ENCODE results near the gene NDRG3.

Gene NDRG3

DNA sequence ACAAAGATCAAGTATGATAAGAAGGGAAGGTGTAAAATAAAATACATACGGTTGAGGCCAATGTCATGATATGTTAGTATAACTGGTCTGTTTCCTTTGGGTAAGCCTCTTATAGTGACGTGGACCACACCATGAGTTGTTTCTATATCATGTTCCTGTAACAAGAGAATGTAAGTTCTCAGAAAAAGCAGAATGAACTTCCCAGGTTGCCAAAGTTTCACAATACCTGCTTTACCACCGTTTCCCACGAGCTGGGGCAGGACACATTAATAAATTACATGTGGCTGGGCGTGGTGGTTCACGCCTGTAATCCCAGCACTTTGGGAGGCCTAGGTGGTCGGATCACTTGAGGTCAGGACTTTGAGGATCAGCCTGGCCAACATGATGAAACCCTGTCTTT, 57.3 kb downstream of the NDRG3 start:
- Histone ChIP-seq H2AFZ (ENCODE audit: low read depth, low read length) (no peak overlapping the region), H3K4me2 (ENCODE audit: low read length, poor library complexity, severe bottlenecking) (no peak overlapping the region), H3K4ac (ENCODE audit: low read depth in 1 of 2, low read length in 2 of 2) (no peak overlapping the region), H3K9ac (ENCODE audit: low read length) (no peak overlapping the region), H2BK120ac (ENCODE audit: low read depth, low read length) (no peak overlapping the region), H3K36me3 (ENCODE audit: control insufficient read depth in 1 of 2, insufficient read depth in 2 of 2, low read depth in 1 of 2, low read length in 2 of 2) (peaks cover 9 to 36% of the 10 kb centered on the region in 2 experiments), H3K23ac (ENCODE audit: low read length in 2 of 2) (no peak overlapping the region), H2BK15ac (ENCODE audit: low read depth, poor library complexity, severe bottlenecking) (no peak overlapping the region), H4K91ac (ENCODE audit: low read length) (no peak overlapping the region), H4K8ac (ENCODE audit: low read length) (no peak overlapping the region), H3K27ac (ENCODE audit: low read length, poor library complexity, severe bottlenecking) (no peak overlapping the region), H2AK5ac (ENCODE audit: low read length, severe bottlenecking) (no peak overlapping the region), H2BK12ac (ENCODE audit: low read length in 2 of 2) (no peak overlapping the region), H3K4me1 (ENCODE audit: control insufficient read depth, insufficient read depth, low read depth, low read length) (no peaks in the 10 kb centered on the region), H3K18ac (ENCODE audit: low read depth in 1 of 2, low read length in 2 of 2) (no peak overlapping the region), H3K4me3 (ENCODE audit: insufficient read depth in 1 of 2, low read depth in 1 of 2, low read length in 2 of 2) (no peak overlapping the region), H3K27me3 (ENCODE audit: control insufficient read depth in 1 of 2, insufficient read depth in 1 of 2, low read length in 2 of 2) (no peaks in the 10 kb centered on the region), H3K79me1 (replicated peaks; ENCODE audit: low read length, poor library complexity, severe bottlenecking) (no peaks in the 10 kb centered on the region), H2BK5ac (ENCODE audit: low read depth, low read length, poor library complexity, severe bottlenecking) (no peak overlapping the region), H3K14ac (ENCODE audit: low read length in 2 of 2) (no peak overlapping the region), H3K9me3 (ENCODE audit: control insufficient read depth, low read length) (no peaks in the 10 kb centered on the region)
- 98% methylated on average over 7 of the region's 7 CpGs for WGBS
- DNase-seq, result no peak

DNA sequence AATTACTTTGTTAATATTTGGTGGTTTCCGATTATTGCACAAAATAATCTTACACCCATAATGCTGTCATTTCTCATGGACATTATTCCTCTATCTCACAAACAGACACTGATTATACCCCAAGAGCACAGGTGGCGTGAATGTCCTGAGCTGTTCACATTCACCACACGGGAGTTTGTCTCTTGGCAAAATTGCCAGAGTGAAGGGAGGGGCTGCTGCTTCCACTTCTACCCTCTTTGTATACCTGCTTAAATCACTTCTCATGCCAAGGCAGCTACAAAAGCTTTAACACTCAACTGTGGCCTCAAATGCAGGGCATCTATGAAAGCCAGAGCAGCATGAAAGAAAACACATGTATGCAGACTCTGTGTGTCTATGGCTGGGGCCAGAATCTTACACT, 58.0 kb downstream of the NDRG3 start:
- no peaks in the 10 kb centered on the region for H3K9me3 ChIP-seq (ENCODE audit: control insufficient read depth, low read length)
- no peak overlapping the region for H4K91ac ChIP-seq (ENCODE audit: low read length)
- no peak overlapping the region for H2BK15ac ChIP-seq (ENCODE audit: low read depth, poor library complexity, severe bottlenecking)
- H2BK12ac ChIP-seq (ENCODE audit: low read length in 2 of 2), result no peak overlapping the region
- H3K9ac ChIP-seq (ENCODE audit: low read length), result no peak overlapping the region
- no peak overlapping the region for H2AFZ ChIP-seq (ENCODE audit: low read depth, low read length)
- no peak overlapping the region for H3K23ac ChIP-seq (ENCODE audit: low read length in 2 of 2)
- H3K27me3 ChIP-seq (ENCODE audit: control insufficient read depth in 1 of 2, insufficient read depth in 1 of 2, low read length in 2 of 2), result no peaks in the 10 kb centered on the region
- no peak overlapping the region for H3K4ac ChIP-seq (ENCODE audit: low read depth in 1 of 2, low read length in 2 of 2)
- no peak overlapping the region for H4K8ac ChIP-seq (ENCODE audit: low read length)
- H3K27ac ChIP-seq (ENCODE audit: low read length, poor library complexity, severe bottlenecking), result no peak overlapping the region
- H3K79me1 ChIP-seq (replicated peaks; ENCODE audit: low read length, poor library complexity, severe bottlenecking), result no peaks in the 10 kb centered on the region
- DNase-seq, result no peak
- no peak overlapping the region for H3K4me2 ChIP-seq (ENCODE audit: low read length, poor library complexity, severe bottlenecking)
- 90% methylated on average over 3 of the region's 3 CpGs for WGBS
- H3K4me3 ChIP-seq (ENCODE audit: insufficient read depth in 1 of 2, low read depth in 1 of 2, low read length in 2 of 2), result no peak overlapping the region
- no peaks in the 10 kb centered on the region for H3K4me1 ChIP-seq (ENCODE audit: control insufficient read depth, insufficient read depth, low read depth, low read length)
- H2BK5ac ChIP-seq (ENCODE audit: low read depth, low read length, poor library complexity, severe bottlenecking), result no peak overlapping the region
- H3K36me3 ChIP-seq (ENCODE audit: control insufficient read depth in 1 of 2, insufficient read depth in 2 of 2, low read depth in 1 of 2, low read length in 2 of 2), result peaks cover 9 to 37% of the 10 kb centered on the region in 2 experiments
- no peak overlapping the region for H3K18ac ChIP-seq (ENCODE audit: low read depth in 1 of 2, low read length in 2 of 2)
- no peak overlapping the region for H2BK120ac ChIP-seq (ENCODE audit: low read depth, low read length)
- no peak overlapping the region for H3K14ac ChIP-seq (ENCODE audit: low read length in 2 of 2)
- H2AK5ac ChIP-seq (ENCODE audit: low read length, severe bottlenecking), result no peak overlapping the region

DNA sequence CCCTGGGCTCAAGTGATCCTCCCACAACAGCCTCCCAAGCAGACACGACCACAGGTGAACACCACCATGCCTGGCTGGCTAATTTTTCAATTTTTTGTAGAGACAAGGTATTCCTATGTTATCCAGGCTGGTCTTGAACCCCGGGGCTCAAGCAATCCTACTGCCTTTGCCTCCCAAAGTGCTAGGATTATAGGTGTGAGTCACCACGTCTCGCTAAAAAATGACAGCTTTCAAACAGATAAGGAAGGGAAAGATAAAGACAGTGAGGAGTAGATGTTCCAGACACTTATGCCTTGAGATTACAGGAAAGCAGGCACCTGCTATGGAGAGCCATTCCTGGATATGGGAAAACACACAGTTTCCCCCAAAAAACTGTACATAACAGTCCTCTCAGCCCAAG, 58.9 kb downstream of the NDRG3 start:
- no peak overlapping the region for H3K23ac ChIP-seq (ENCODE audit: low read length in 2 of 2)
- no peak overlapping the region for H2BK120ac ChIP-seq (ENCODE audit: low read depth, low read length)
- no peak overlapping the region for H2BK15ac ChIP-seq (ENCODE audit: low read depth, poor library complexity, severe bottlenecking)
- no peaks in the 10 kb centered on the region for H3K27me3 ChIP-seq (ENCODE audit: control insufficient read depth in 1 of 2, insufficient read depth in 1 of 2, low read length in 2 of 2)
- no peak overlapping the region for H3K4ac ChIP-seq (ENCODE audit: low read depth in 1 of 2, low read length in 2 of 2)
- H3K18ac ChIP-seq (ENCODE audit: low read depth in 1 of 2, low read length in 2 of 2), result no peak overlapping the region
- H3K9ac ChIP-seq (ENCODE audit: low read length), result no peak overlapping the region
- no peak overlapping the region for H3K27ac ChIP-seq (ENCODE audit: low read length, poor library complexity, severe bottlenecking)
- DNase-seq, result no peak
- no peak overlapping the region for H4K8ac ChIP-seq (ENCODE audit: low read length)
- no peak overlapping the region for H3K4me2 ChIP-seq (ENCODE audit: low read length, poor library complexity, severe bottlenecking)
- H3K4me1 ChIP-seq (ENCODE audit: control insufficient read depth, insufficient read depth, low read depth, low read length), result no peaks in the 10 kb centered on the region
- no peak overlapping the region for H2BK12ac ChIP-seq (ENCODE audit: low read length in 2 of 2)
- H3K4me3 ChIP-seq (ENCODE audit: insufficient read depth in 1 of 2, low read depth in 1 of 2, low read length in 2 of 2), result no peak overlapping the region
- no peak overlapping the region for H2AFZ ChIP-seq (ENCODE audit: low read depth, low read length)
- H2AK5ac ChIP-seq (ENCODE audit: low read length, severe bottlenecking), result no peak overlapping the region
- no peak overlapping the region for H2BK5ac ChIP-seq (ENCODE audit: low read depth, low read length, poor library complexity, severe bottlenecking)
- no peaks in the 10 kb centered on the region for H3K79me1 ChIP-seq (replicated peaks; ENCODE audit: low read length, poor library complexity, severe bottlenecking)
- no peak overlapping the region for H4K91ac ChIP-seq (ENCODE audit: low read length)
- peaks cover 9 to 43% of the 10 kb centered on the region in 2 experiments for H3K36me3 ChIP-seq (ENCODE audit: control insufficient read depth in 1 of 2, insufficient read depth in 2 of 2, low read depth in 1 of 2, low read length in 2 of 2)
- H3K14ac ChIP-seq (ENCODE audit: low read length in 2 of 2), result no peak overlapping the region
- 96% methylated on average over 4 of the region's 4 CpGs for WGBS
- H3K9me3 ChIP-seq (ENCODE audit: control insufficient read depth, low read length), result no peaks in the 10 kb centered on the region

DNA sequence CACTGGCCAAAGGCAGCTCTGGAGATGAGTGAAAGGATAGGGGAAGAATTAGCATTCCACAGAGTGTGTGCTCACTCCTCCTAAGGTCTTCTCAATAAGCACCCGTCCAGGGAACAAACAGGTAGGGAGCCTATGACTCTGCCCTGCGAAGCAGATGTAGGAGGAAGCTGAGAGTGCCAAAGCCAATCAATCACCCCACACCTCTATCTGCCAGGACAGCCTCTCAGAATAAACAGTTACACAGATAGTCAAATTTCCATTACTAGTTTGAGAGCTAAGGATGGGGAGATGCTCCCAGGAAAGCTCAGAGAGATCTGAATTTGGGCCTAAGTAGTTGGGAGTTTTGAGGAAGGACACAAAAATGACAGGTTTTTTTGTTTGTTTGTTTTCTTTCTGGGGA, 59.4 kb downstream of the NDRG3 start:
- Histone ChIP-seq H3K4me1 (ENCODE audit: control insufficient read depth, insufficient read depth, low read depth, low read length) (no peaks in the 10 kb centered on the region), H2BK120ac (ENCODE audit: low read depth, low read length) (no peak overlapping the region), H2AK5ac (ENCODE audit: low read length, severe bottlenecking) (no peak overlapping the region), H2BK5ac (ENCODE audit: low read depth, low read length, poor library complexity, severe bottlenecking) (no peak overlapping the region), H4K8ac (ENCODE audit: low read length) (no peak overlapping the region), H3K23ac (ENCODE audit: low read length in 2 of 2) (no peak overlapping the region), H3K4me2 (ENCODE audit: low read length, poor library complexity, severe bottlenecking) (no peak overlapping the region), H2AFZ (ENCODE audit: low read depth, low read length) (no peak overlapping the region), H4K91ac (ENCODE audit: low read length) (no peak overlapping the region), H3K4me3 (ENCODE audit: insufficient read depth in 1 of 2, low read depth in 1 of 2, low read length in 2 of 2) (no peak overlapping the region), H2BK15ac (ENCODE audit: low read depth, poor library complexity, severe bottlenecking) (no peak overlapping the region), H3K79me1 (replicated peaks; ENCODE audit: low read length, poor library complexity, severe bottlenecking) (no peaks in the 10 kb centered on the region), H3K18ac (ENCODE audit: low read depth in 1 of 2, low read length in 2 of 2) (no peak overlapping the region), H2BK12ac (ENCODE audit: low read length in 2 of 2) (no peak overlapping the region), H3K27me3 (ENCODE audit: control insufficient read depth in 1 of 2, insufficient read depth in 1 of 2, low read length in 2 of 2) (no peaks in the 10 kb centered on the region), H3K27ac (ENCODE audit: low read length, poor library complexity, severe bottlenecking) (no peak overlapping the region), H3K4ac (ENCODE audit: low read depth in 1 of 2, low read length in 2 of 2) (no peak overlapping the region), H3K9me3 (ENCODE audit: control insufficient read depth, low read length) (no peaks in the 10 kb centered on the region), H3K9ac (ENCODE audit: low read length) (no peak overlapping the region), H3K36me3 (ENCODE audit: control insufficient read depth in 1 of 2, insufficient read depth in 2 of 2, low read depth in 1 of 2, low read length in 2 of 2) (peaks cover 9 to 44% of the 10 kb centered on the region in 2 experiments), H3K14ac (ENCODE audit: low read length in 2 of 2) (no peak overlapping the region)
- 75% methylated on average over 2 of the region's 2 CpGs for WGBS
- DNase-seq, result no peak

Measured in mesenchymal stem cell (in vitro differentiated cells and primary cell).